SK-N-SH (cell line): ENCODE data around the gene A2M. TPM values are rescaled to one million over a fixed set of nuclear protein-coding genes. Genes with fewer than 3 reads are reported as not detected.

Source experiments
- CTCF ChIA-PET: fragments of 300-600, 350-600 bp; formaldehyde crosslinking; extraction: SDS; loops from one replicate; lab custom pipeline; 2021; lab: Yijun Ruan, JAX
- POLR2A ChIA-PET: fragments of 350-600 bp; sonication (Branson Sonifier 250); formaldehyde crosslinking; extraction: SDS; loops from one replicate; lab custom pipeline; 2020; ENCODE audit warnings: antibody characterized with exemption, inconsistent platforms; lab: Yijun Ruan, JAX
- DNase-seq: peaks from one replicate; pipeline ENCODE4 v3.0.0; 2012
- H2AFZ ChIP-seq: fragments of 200-600 bp; sonication (generic); 2 replicates; pipeline ENCODE4 v1.8.1; 2016; ENCODE audit warnings: antibody characterized with exemption, mild to moderate bottlenecking, low read depth
- H3F3A ChIP-seq: fragments of 200-600 bp; sonication (generic); replicated peaks from 2 replicates; pipeline ENCODE3; 2016; ENCODE audit warnings: antibody characterized with exemption, mild to moderate bottlenecking; ENCODE audit not compliant: insufficient read depth
- H3K27ac ChIP-seq, 2 experiments: fragments of 200-500 bp in 1 of 2; fragments of 200-600 bp in 1 of 2; sonication (Bioruptor generic) in 1 of 2; sonication (generic), shearing (Covaris generic) in 1 of 2; 2 replicates each; pipeline versions ENCODE4 v1.5.1 to v1.6.1; 2014 to 2016; ENCODE audit warnings: low read depth in 2 of 2, inconsistent platforms in 1 of 2, low read length in 1 of 2, mild to moderate bottlenecking in 1 of 2, mixed read lengths in 1 of 2
- H3K27me3 ChIP-seq: fragments of 200-600 bp; sonication (generic), shearing (Covaris generic); 2 replicates; pipeline ENCODE4 v1.6.1; 2016; ENCODE audit warnings: mixed run types; ENCODE audit not compliant: insufficient read depth
- H3K36me3 ChIP-seq, 2 experiments: fragments of 200-500 bp in 1 of 2; fragments of 200-600 bp in 1 of 2; sonication (Bioruptor generic) in 1 of 2; sonication (generic) in 1 of 2; replicated peaks in 1 of 2; 2 replicates each; pipeline versions ENCODE3 to v1.5.1; 2014 to 2016; ENCODE audit warnings: low read length in 1 of 2, mild to moderate bottlenecking in 1 of 2; ENCODE audit not compliant: insufficient read depth in 2 of 2, control insufficient read depth in 1 of 2
- H3K4me1 ChIP-seq, 2 experiments: fragments of 200-500 bp in 1 of 2; fragments of 200-600 bp in 1 of 2; sonication (Bioruptor generic) in 1 of 2; sonication (generic), shearing (Covaris generic) in 1 of 2; 2 replicates each; pipeline versions ENCODE4 v1.5.1 to v1.6.1; 2014 to 2016; ENCODE audit warnings: low read depth in 1 of 2, low read length in 1 of 2, mixed run types in 1 of 2; ENCODE audit not compliant: insufficient read depth in 2 of 2, control insufficient read depth in 1 of 2
- H3K4me2 ChIP-seq: fragments of 200-600 bp; sonication (generic), shearing (Covaris generic); 2 replicates; pipeline ENCODE4 v1.6.1; 2017; ENCODE audit warnings: mixed run types
- H3K4me3 ChIP-seq, 2 experiments: fragments of 200-500 bp in 1 of 2; fragments of 200-600 bp in 1 of 2; sonication (Bioruptor generic) in 1 of 2; sonication (generic), shearing (Covaris generic) in 1 of 2; 2 replicates each; pipeline versions ENCODE4 v1.5.1 to v1.8.1; 2014 to 2016; ENCODE audit warnings: low read depth in 2 of 2, inconsistent platforms in 1 of 2, low read length in 1 of 2, mild to moderate bottlenecking in 1 of 2, mixed read lengths in 1 of 2, moderate library complexity in 1 of 2
- H3K79me2 ChIP-seq: fragments of 200-600 bp; sonication (generic); 2 replicates; pipeline ENCODE4 v1.8.1; 2017; ENCODE audit warnings: mild to moderate bottlenecking; ENCODE audit not compliant: insufficient read depth
- H3K9ac ChIP-seq: fragments of 200-600 bp; sonication (generic); 2 replicates; pipeline ENCODE4 v1.6.1; 2017; ENCODE audit warnings: mixed run types
- H3K9me2 ChIP-seq: fragments of 200-600 bp; sonication (generic); 2 replicates; pipeline ENCODE4 v1.6.1; 2017; ENCODE audit warnings: mixed run types
- H3K9me3 ChIP-seq: fragments of 200-600 bp; sonication (generic); 2 replicates; pipeline ENCODE4 v1.6.1; 2017; ENCODE audit warnings: mixed run types, mild to moderate bottlenecking, moderate library complexity
- H4K20me1 ChIP-seq: fragments of 200-600 bp; sonication (generic); 2 replicates; pipeline ENCODE4 v1.6.1; 2017; ENCODE audit warnings: mild to moderate bottlenecking, mixed run types; ENCODE audit not compliant: insufficient read depth
- EZH2phosphoT487 ChIP-seq: fragments of 200-600 bp; sonication (generic); IDR thresholded peaks from 2 replicates; pipeline ENCODE4 v1.6.1; 2017; ENCODE audit warnings: low read depth, mixed run types, mild to moderate bottlenecking, antibody characterized with exemption, moderate library complexity, borderline replicate concordance
- FOSL2 ChIP-seq: IDR thresholded peaks from 2 replicates; pipeline ENCODE4 v1.4.0; 2012; ENCODE audit warnings: low read depth, mild to moderate bottlenecking, moderate library complexity, borderline replicate concordance
- FOXJ3 ChIP-seq: sonication (generic); formaldehyde crosslinking; IDR thresholded peaks from 2 replicates; pipeline ENCODE4 v1.5.1; 2020; ENCODE audit warnings: mild to moderate bottlenecking, missing genetic modification reagents
- FOXM1 ChIP-seq: IDR thresholded peaks from 2 replicates; pipeline ENCODE4 v1.4.0; 2012; ENCODE audit warnings: low read depth, mild to moderate bottlenecking
- IRF3 ChIP-seq: fragments of 150-350 bp; IDR thresholded peaks from 2 replicates; pipeline ENCODE4 v1.6.1; 2016; ENCODE audit warnings: mild to moderate bottlenecking, low read depth, low read length
- JUND ChIP-seq: IDR thresholded peaks from 2 replicates; pipeline ENCODE4 v1.4.0; 2012
- NFIC ChIP-seq: IDR thresholded peaks from 2 replicates; pipeline ENCODE4 v1.4.0; 2012; ENCODE audit warnings: borderline replicate concordance
- NRF1 ChIP-seq: IDR thresholded peaks from 2 replicates; pipeline ENCODE4 v1.6.1; 2012; ENCODE audit warnings: low read depth, mild to moderate bottlenecking, low read length
- REST ChIP-seq: IDR thresholded peaks from 2 replicates; pipeline ENCODE4 v1.6.1; 2012; ENCODE audit warnings: mild to moderate bottlenecking, low read depth, low read length, moderate library complexity
- SMC3 ChIP-seq: IDR thresholded peaks from 2 replicates; pipeline ENCODE4 v1.6.1; 2012; ENCODE audit warnings: low read depth, low read length, improper control_type of control experiment
- TCF12 ChIP-seq: IDR thresholded peaks from 2 replicates; pipeline ENCODE4 v1.4.0; 2012
- TEAD4 ChIP-seq: IDR thresholded peaks from 2 replicates; pipeline ENCODE4 v1.4.0; 2012; ENCODE audit warnings: mild to moderate bottlenecking, borderline replicate concordance; ENCODE audit not compliant: insufficient read depth
- WGBS: methylation state at CpG from one replicate; pipeline ENCODE4 v1.1.6; 2017; ENCODE audit warnings: low lambda C conversion rate; 5-methylcytosine and 5-hydroxymethylcytosine counted together
- polyA plus RNA-seq, 3 experiments: library from polyadenylated mRNA; depleted of rRNA; stranded (reverse); fragments of >200 nt; gene quantifications; 2 replicates each; pipeline ENCODE4 v1.2.3, GENCODE V29; 2012

Gene A2M
- polyA plus RNA-seq, 1 of the 3 experiments (the other 2 are of a cell fraction) = not detected

- TF ChIP-seq REST (no peak), JUND (no peak), IRF3 (no peak), FOXJ3 (CRISPR knock-in tag) (no peak), FOXM1 (no peak), EZH2phosphoT487 (no peak), TCF12 (no peak)
These were observed 68.6 kb downstream of the A2M start (continued) for GRCh38 chr12:9047105-9047504.

GRCh38 chr12:9043766-9044165 lies 72.0 kb downstream of the A2M start:
- POLR2A ChIA-PET = no interaction called here
- H3K4me1 ChIP-seq = no peaks in the 10 kb centered on the region
- no peaks in the 10 kb centered on the region for H3K79me2 ChIP-seq
- no peak overlapping the region for H3K9ac ChIP-seq
- TF ChIP-seq SMC3 = no peak
- TF ChIP-seq NRF1 = no peak
- no peak for TF ChIP-seq TCF12
- TF ChIP-seq TEAD4 = no peak
- no peaks in the 10 kb centered on the region for H3K9me3 ChIP-seq
- 60% methylated on average over 2 of the region's 2 CpGs for WGBS
- H3K36me3 ChIP-seq = no peaks in the 10 kb centered on the region
- H3K4me2 ChIP-seq = no peak overlapping the region
- no peaks in the 10 kb centered on the region for H3K9me2 ChIP-seq
- no peaks in the 10 kb centered on the region for H4K20me1 ChIP-seq
- H2AFZ ChIP-seq = no peak overlapping the region
- no peak overlapping the region for H3K4me3 ChIP-seq
- no peaks in the 10 kb centered on the region for H3F3A ChIP-seq
- no peak for DNase-seq
- CTCF ChIA-PET = no interaction called here
- no peaks in the 10 kb centered on the region for H3K27me3 ChIP-seq
- H3K27ac ChIP-seq = no peak overlapping the region

- Histone ChIP-seq H3K9ac (no peak overlapping the region), H3K4me1 (no peaks in the 10 kb centered on the region), H2AFZ (no peak overlapping the region), H3K9me3 (no peaks in the 10 kb centered on the region), H4K20me1 (no peaks in the 10 kb centered on the region), H3K4me2 (no peak overlapping the region), H3F3A (no peaks in the 10 kb centered on the region), H3K4me3 (no peak overlapping the region), H3K27ac (no peak overlapping the region), H3K9me2 (no peaks in the 10 kb centered on the region), H3K36me3 (no peaks in the 10 kb centered on the region), H3K79me2 (no peaks in the 10 kb centered on the region), H3K27me3 (no peaks in the 10 kb centered on the region)
- ChIA-PET POLR2A (interaction anchor here (0.6 kb wide), 1 partner anchor 23 kb away, joined by 3 read pairs; no protein-coding TSS in a partner anchor), CTCF (interaction anchor here (0.7 to 1.9 kb wide), 3 partner anchors 8 to 151 kb away, joined by 3 to 13 read pairs (median 8); no protein-coding TSS in a partner anchor)
- no peak for DNase-seq
- no peak for TF ChIP-seq TCF12
- peak; percentile 28; the same call in 1 of the 2 replicates for TF ChIP-seq NFIC
- TF ChIP-seq FOSL2 = 0 out of 2 replicates have a peak, but pooled peaks have one; percentile 15
- WGBS = 68% methylated on average over 1 of the region's 1 CpG
These were observed 74.4 kb downstream of the A2M start for GRCh38 chr12:9041321-9041720.
